Astrocyte of the cerebellum (primary cell): ENCODE results near the gene TMPRSS7.

Experiments used
- DNase-seq: peaks from one replicate; pipeline ENCODE4 v3.0.0-alpha.2; 2011; ENCODE audit warnings: low read depth
- H3K4me3 ChIP-seq: 2 replicates; pipeline ENCODE4 v1.5.1; 2011; ENCODE audit warnings: mild to moderate bottlenecking, low read depth, low read length, moderate library complexity
- CTCF ChIP-seq: IDR thresholded peaks from 2 replicates; pipeline ENCODE4 v1.5.1; 2012; ENCODE audit warnings: low read length, low read depth, moderate library complexity, mild to moderate bottlenecking; ENCODE audit errors: missing control alignments
- in situ Hi-C: cut with HindIII; loops from 2 replicates; pipeline ENCODE4 v1.10.0; 2017; ENCODE audit warnings: low sequenced_read_pairs

The TMPRSS7 gene

GRCh38 chr3:112034436-112034835, at the start of gene TMPRSS7:
TMPRSS7 (plus strand) TSS chr3:112034736; CDS start chr3:112034846, 110 bp downstream.
- DNase-seq = no peak
- H3K4me3 ChIP-seq = no peak within 1 kb of the TSS
- no peak for TF ChIP-seq CTCF
- in situ Hi-C loops = no loop called here

GRCh38 chr3:111986800-111987199, 47.7 kb upstream of the TMPRSS7 start:
- in situ Hi-C loops = no loop called here

GRCh38 chr3:111989061-111989678, 45.4 kb upstream of the TMPRSS7 start:
- in situ Hi-C loops = no loop called here
- TF ChIP-seq CTCF = peak; percentile 73
- no peak overlapping the region for H3K4me3 ChIP-seq
- peak; percentile 69 for DNase-seq

More at GRCh38 chr3:111986800-111987199, 47.7 kb upstream of the TMPRSS7 start:
- no peak overlapping the region for H3K4me3 ChIP-seq
- no peak for DNase-seq
- TF ChIP-seq CTCF = no peak

GRCh38 chr3:111993038-111993437, 41.5 kb upstream of the TMPRSS7 start:
- no peak for DNase-seq
- no peak for TF ChIP-seq CTCF
- in situ Hi-C loops = no loop called here
- H3K4me3 ChIP-seq = no peak overlapping the region

GRCh38 chr3:111998636-111999483, 35.7 kb upstream of the TMPRSS7 start, which contains the start of gene TAGLN3:
TAGLN3 (plus strand) TSS chr3:111998922; CDS start chr3:111999423, 501 bp downstream.
- in situ Hi-C loops = no loop called here
- no peak for TF ChIP-seq CTCF
- DNase-seq = no peak
- peak within 1 kb of the TSS; percentile 53 for H3K4me3 ChIP-seq

GRCh38 chr3:111999484-112000324, 34.8 kb upstream of the TMPRSS7 start:
- no peak for DNase-seq
- no peak for TF ChIP-seq CTCF
- peak overlapping the region; percentile 53 for H3K4me3 ChIP-seq
- in situ Hi-C loops = no loop called here
